GM12878 (cell line): ENCODE measurements around the gene UCHL5. TPM values are rescaled to one million over a fixed set of nuclear protein-coding genes. Genes with fewer than 3 reads are reported as not detected.

Experiments used
- BACH1 ChIP-seq: fragments of 450-650 bp; IDR thresholded peaks from 2 replicates; pipeline ENCODE4 v1.6.1; 2017; ENCODE audit warnings: mild to moderate bottlenecking, borderline replicate concordance
- CTCF ChIP-seq, 3 experiments: IDR thresholded peaks in 2 of 3; conservative IDR thresholded peaks in 1 of 3; 2 replicates each; pipeline ENCODE4 v1.5.1; 2011; ENCODE audit warnings: low read depth in 3 of 3, low read length in 3 of 3, mild to moderate bottlenecking in 3 of 3, control low read depth in 2 of 3, moderate library complexity in 2 of 3, inconsistent platforms in 1 of 3, mixed read lengths in 1 of 3; ENCODE audit not compliant: control insufficient read depth in 2 of 3, insufficient read depth in 1 of 3; ENCODE audit errors: extremely low read depth in 1 of 3
- CUX1 ChIP-seq: IDR thresholded peaks from 2 replicates; pipeline ENCODE4 v1.6.1; 2012; ENCODE audit warnings: improper control_type of control experiment, low read depth, low read length; ENCODE audit not compliant: insufficient replicate concordance
- FOS ChIP-seq: IDR thresholded peaks from 3 replicates; pipeline ENCODE4 v1.6.1; 2011; ENCODE audit warnings: borderline replicate concordance; ENCODE audit not compliant: insufficient read length; ENCODE audit errors: extremely low read depth
- HCFC1 ChIP-seq: fragments of 150-350 bp; IDR thresholded peaks from 2 replicates; pipeline ENCODE4 v1.6.1; 2014; ENCODE audit warnings: low read length
- STAT3 ChIP-seq: IDR thresholded peaks from 2 replicates; pipeline ENCODE4 v1.6.1; 2011; ENCODE audit warnings: low read depth, low read length, improper control_type of control experiment
- polyA plus RNA-seq, 11 experiments: library from polyadenylated mRNA; depleted of rRNA in 4 of 11; unstranded in 6 of 11; stranded (reverse) in 5 of 11; fragments of >200 nt; fragmentation: Nextera tagmentation in 4 of 11; fragmentation: Illumina TruSeq in 1 of 11; extraction: Ambion mirVana in 4 of 11; extraction: Trizol in 1 of 11; gene quantifications; 1 replicate in 1 of 11; 2 replicates in 10 of 11; pipeline versions ENCODE4 v1.2.1 to v1.2.3, GENCODE V29; 2011 to 2016; ENCODE audit warnings: inconsistent platforms in 2 of 11, missing spikeins in 2 of 11, low read depth in 1 of 11
- total RNA-seq, 4 experiments: library from RNA; depleted of rRNA in 3 of 4; stranded (reverse); fragments of >200 nt in 3 of 4; fragmentation: Illumina TruSeq in 1 of 4; extraction: Trizol in 1 of 4; gene quantifications; 2 replicates each; pipeline versions ENCODE4 v1.2.1 to v1.2.3, GENCODE V29; 2013 to 2021
- TF ChIP-seq, protein P1 (sequence below): fragments of 450-650 bp; IDR thresholded peaks from 2 replicates; pipeline ENCODE4 v1.6.1; 2017; ENCODE audit warnings: antibody characterized with exemption, mild to moderate bottlenecking, moderate library complexity
- TF ChIP-seq, protein P2 (sequence below): IDR thresholded peaks from 2 replicates; pipeline ENCODE4 v1.6.1; 2012; ENCODE audit warnings: low read length, inconsistent platforms

The UCHL5 gene
- total and polyA plus RNA-seq, 10 of the 15 experiments (the other 5 are each of a cell fraction or from before 2014, with no cell fraction given): 30.1 to 179 (median 60.1) TPM

DNA sequence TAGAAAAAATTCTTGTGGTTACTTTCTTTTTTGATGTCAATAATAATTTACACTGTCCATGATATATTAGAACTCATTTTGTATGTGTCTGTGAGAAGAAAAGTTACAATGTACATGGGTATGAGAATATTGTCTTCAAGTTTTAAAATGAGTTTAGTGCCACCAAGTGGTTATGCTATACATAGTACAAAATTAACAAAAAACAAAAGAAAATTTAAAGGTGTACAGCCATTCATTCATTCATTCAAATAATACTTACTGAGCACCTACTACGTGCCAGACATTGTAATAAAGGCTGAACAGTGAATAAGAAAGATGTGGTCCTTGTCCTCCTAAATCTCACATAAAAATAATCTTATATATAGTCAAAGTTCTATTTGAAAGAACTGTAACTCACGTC, 27.7 kb downstream of the UCHL5 start (continued):
- TF ChIP-seq CUX1 (no peak), STAT3 (no peak), FOS (no peak), CTCF (IDR thresholded peaks at IDR 0.05 in 2 of 3, conservative IDR thresholded peaks at IDR 0.05 in 1 of 3; ENCODE audit: control insufficient read depth in 2 of 3, extremely low read depth in 1 of 3, insufficient read depth in 1 of 3, low read depth in 3 of 3, low read length in 3 of 3) (peak in 2 of 3 experiments; percentile 24; a peak in 3 of 6 replicates), HCFC1 (no peak), BACH1 (no peak)
- TF ChIP-seq, protein P1, sequence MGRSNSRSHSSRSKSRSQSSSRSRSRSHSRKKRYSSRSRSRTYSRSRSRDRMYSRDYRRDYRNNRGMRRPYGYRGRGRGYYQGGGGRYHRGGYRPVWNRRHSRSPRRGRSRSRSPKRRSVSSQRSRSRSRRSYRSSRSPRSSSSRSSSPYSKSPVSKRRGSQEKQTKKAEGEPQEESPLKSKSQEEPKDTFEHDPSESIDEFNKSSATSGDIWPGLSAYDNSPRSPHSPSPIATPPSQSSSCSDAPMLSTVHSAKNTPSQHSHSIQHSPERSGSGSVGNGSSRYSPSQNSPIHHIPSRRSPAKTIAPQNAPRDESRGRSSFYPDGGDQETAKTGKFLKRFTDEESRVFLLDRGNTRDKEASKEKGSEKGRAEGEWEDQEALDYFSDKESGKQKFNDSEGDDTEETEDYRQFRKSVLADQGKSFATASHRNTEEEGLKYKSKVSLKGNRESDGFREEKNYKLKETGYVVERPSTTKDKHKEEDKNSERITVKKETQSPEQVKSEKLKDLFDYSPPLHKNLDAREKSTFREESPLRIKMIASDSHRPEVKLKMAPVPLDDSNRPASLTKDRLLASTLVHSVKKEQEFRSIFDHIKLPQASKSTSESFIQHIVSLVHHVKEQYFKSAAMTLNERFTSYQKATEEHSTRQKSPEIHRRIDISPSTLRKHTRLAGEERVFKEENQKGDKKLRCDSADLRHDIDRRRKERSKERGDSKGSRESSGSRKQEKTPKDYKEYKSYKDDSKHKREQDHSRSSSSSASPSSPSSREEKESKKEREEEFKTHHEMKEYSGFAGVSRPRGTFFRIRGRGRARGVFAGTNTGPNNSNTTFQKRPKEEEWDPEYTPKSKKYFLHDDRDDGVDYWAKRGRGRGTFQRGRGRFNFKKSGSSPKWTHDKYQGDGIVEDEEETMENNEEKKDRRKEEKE: no peak
- TF ChIP-seq, protein P2, sequence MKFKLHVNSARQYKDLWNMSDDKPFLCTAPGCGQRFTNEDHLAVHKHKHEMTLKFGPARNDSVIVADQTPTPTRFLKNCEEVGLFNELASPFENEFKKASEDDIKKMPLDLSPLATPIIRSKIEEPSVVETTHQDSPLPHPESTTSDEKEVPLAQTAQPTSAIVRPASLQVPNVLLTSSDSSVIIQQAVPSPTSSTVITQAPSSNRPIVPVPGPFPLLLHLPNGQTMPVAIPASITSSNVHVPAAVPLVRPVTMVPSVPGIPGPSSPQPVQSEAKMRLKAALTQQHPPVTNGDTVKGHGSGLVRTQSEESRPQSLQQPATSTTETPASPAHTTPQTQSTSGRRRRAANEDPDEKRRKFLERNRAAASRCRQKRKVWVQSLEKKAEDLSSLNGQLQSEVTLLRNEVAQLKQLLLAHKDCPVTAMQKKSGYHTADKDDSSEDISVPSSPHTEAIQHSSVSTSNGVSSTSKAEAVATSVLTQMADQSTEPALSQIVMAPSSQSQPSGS: no peak
